ENCODE measurements around the gene ZCCHC14. TPM values are rescaled to one million over a fixed set of nuclear protein-coding genes. Genes with fewer than 3 reads are reported as not detected.

ZCCHC14 gene
- 12.1 and 13.7 TPM in 2 replicates for total RNA-seq

GRCh38 chr16:87492721-87493607, at the start of gene ZCCHC14:
Gene ZCCHC14 (minus strand): TSS chr16:87493024. CDS start chr16:87492238, 786 bp downstream.

GRCh38 chr16:87391950-87392820, 100.6 kb downstream of the ZCCHC14 start, which contains the start of gene MAP1LC3B:
Gene MAP1LC3B (plus strand): TSS chr16:87392336. CDS start chr16:87392428, 92 bp downstream.

DNA sequence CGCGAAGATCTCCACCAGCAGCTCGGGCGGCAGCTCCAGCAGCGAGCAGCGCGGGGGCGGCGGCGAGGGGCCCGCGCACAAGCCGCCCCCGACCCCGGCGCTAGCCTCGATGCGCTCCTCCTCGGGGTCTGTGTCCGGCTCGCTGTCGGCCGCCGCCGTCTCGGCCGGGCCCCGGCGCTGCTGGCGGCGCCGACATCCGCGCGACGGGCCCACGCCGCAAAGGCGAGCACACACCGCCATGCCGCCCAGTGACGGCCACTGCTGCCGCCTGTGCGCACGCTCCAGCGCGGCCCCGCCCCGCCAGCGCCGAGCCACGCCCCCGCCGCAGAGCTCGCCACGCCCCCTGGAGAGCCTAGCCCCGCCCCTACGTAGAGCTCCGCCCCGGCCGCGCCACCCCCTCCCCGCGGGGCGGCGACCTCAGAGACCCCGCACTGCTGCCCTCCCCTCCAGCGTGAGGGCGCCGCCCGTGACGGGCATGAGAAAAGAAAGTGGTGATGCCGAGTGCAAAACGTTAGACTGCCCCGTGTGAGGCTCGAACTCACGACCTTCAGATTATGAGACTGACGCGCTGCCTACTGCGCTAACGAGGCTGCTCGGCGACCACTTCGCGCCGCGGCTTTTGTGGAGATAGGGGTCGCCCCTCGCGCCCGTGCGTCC, 109.2 kb downstream of the ZCCHC14 start, which contains the start of gene FBXO31:
Gene FBXO31 (minus strand): TSS at position 272 of the 657 bp plus-strand sequence. CDS start 32 bp downstream, at position 240.

Other genes with a start within 250 kb of the ZCCHC14 start
- gene C16orf95, start 175.6 kb downstream of the ZCCHC14 start, total RNA-seq, result 2.2 and 2.4 TPM in 2 replicates
- 23.4 and 34.6 TPM in 2 replicates for gene FBXO31, start 109.2 kb downstream of the ZCCHC14 start, total RNA-seq
- 75.3 and 76.1 TPM in 2 replicates for gene MAP1LC3B, start 100.7 kb downstream of the ZCCHC14 start, total RNA-seq
- not detected in 2 replicates for gene JPH3, start 109.5 kb upstream of the ZCCHC14 start, total RNA-seq

All from cardiac ventricle fibroblast (primary cell).